ENCODE measurements around the gene CAND1. TPM values are rescaled to one million over a fixed set of nuclear protein-coding genes. Genes with fewer than 3 reads are reported as not detected.

CAND1 gene
- total and polyA plus RNA-seq, 2 of the 8 experiments (the other 6 are each of a cell fraction or from before 2014, with no cell fraction given), result 39.4 to 271 TPM

DNA sequence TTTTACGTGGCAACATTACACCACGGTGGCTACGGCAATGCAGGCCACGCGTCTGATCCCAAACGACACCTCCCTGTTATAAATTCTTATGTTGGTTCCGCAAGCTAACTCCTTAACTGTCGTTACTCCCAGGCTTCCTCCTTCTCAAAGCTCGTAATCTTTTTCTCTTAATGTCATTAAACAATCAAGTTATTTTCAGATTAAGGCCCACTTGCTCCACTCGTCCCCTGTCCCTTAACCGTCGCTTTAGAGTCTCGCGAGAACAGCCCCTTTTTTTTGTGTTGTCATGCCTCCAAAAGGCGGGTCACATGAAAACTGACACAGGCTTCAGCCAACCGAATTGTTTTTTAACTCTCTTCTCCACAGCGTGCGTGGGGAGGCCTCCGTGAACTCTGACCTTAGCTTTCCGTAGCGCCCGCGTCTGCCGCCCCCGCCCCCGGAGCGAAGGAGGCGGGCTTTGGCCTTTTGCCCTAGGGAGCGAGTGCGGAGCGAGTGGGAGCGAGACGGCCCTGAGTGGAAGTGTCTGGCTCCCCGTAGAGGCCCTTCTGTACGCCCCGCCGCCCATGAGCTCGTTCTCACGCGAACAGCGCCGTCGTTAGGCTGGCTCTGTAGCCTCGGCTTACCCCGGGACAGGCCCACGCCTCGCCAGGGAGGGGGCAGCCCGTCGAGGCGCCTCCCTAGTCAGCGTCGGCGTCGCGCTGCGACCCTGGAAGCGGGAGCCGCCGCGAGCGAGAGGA, at the start of gene CAND1 (continued):
- TF ChIP-seq RFX5 (IDR thresholded peaks at IDR 0.05; ENCODE audit: borderline replicate concordance, low read depth, low read length) (no peak), SP1 (IDR thresholded peaks at IDR 0.05; ENCODE audit: low read depth, low read length) (no peak), YY1 (IDR thresholded peaks at IDR 0.05; ENCODE audit: low read depth, low read length) (no peak), BCL11A (IDR thresholded peaks at IDR 0.05; ENCODE audit: low read depth in 2 of 2, low read length in 2 of 2) (no peak), POU5F1 (IDR thresholded peaks at IDR 0.05; ENCODE audit: low read depth, low read length) (no peak), SP4 (IDR thresholded peaks at IDR 0.05; ENCODE audit: low read length) (peak; percentile 77; the same call in 1 of the 2 replicates), NRF1 (IDR thresholded peaks at IDR 0.05; ENCODE audit: low read depth, low read length) (no peak), PHF8 (conservative IDR thresholded peaks at IDR 0.05; ENCODE audit: low read depth, low read length) (peak; percentile 70; the same call in 1 of the 2 replicates), BRCA1 (IDR thresholded peaks at IDR 0.05; ENCODE audit: low read depth, low read length) (peak; percentile 96), EGR1 (IDR thresholded peaks at IDR 0.05; ENCODE audit: borderline replicate concordance, low read depth, low read length) (peak; percentile 19; the same call in 1 of the 2 replicates), ZNF274 (IDR thresholded peaks at IDR 0.05; ENCODE audit: borderline replicate concordance, extremely low read depth, low read length) (no peak), CREB1 (IDR thresholded peaks at IDR 0.05) (peak; percentile 12), SUZ12 (IDR thresholded peaks at IDR 0.05; ENCODE audit: low read length) (no peak; the same call in 1 of the 2 replicates), MAFK (IDR thresholded peaks at IDR 0.05; ENCODE audit: low read depth, low read length) (no peak), CTCF (IDR thresholded peaks at IDR 0.05; ENCODE audit: control extremely low read depth in 1 of 3, insufficient read depth in 1 of 3, low read depth in 1 of 3, low read length in 3 of 3) (no peak), RBBP5 (IDR thresholded peaks at IDR 0.05; ENCODE audit: borderline replicate concordance, low read depth, low read length) (no peak), RAD21 (IDR thresholded peaks at IDR 0.05 in 1 of 2, conservative IDR thresholded peaks at IDR 0.05 in 1 of 2; ENCODE audit: low read depth in 2 of 2, low read length in 2 of 2) (no peak; a peak in 1 of 4 replicates), TBP (IDR thresholded peaks at IDR 0.05; ENCODE audit: low read depth, low read length) (no peak), HDAC6 (IDR thresholded peaks at IDR 0.05; ENCODE audit: low read depth, low read length) (no peak), JUND (IDR thresholded peaks at IDR 0.05; ENCODE audit: low read length) (no peak)
- TF ChIP-seq, protein P1, sequence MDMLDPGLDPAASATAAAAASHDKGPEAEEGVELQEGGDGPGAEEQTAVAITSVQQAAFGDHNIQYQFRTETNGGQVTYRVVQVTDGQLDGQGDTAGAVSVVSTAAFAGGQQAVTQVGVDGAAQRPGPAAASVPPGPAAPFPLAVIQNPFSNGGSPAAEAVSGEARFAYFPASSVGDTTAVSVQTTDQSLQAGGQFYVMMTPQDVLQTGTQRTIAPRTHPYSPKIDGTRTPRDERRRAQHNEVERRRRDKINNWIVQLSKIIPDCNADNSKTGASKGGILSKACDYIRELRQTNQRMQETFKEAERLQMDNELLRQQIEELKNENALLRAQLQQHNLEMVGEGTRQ (IDR thresholded peaks at IDR 0.05; ENCODE audit: low read length), result no peak
